GM12878 (cell line): Measurements from ENCODE around the gene OTOF. TPM values are rescaled to one million over a fixed set of nuclear protein-coding genes. Genes with fewer than 3 reads are reported as not detected.

Experiments used
- ATAC-seq: fragments of 200-7000 bp; cut with Tn5 transposase; 3 replicates; pipeline ENCODE4 v1.9.1; 2020; ENCODE audit warnings: mild to moderate bottlenecking, moderate library complexity
- BruUV-seq: library from RNA; stranded (reverse); fragments of 400-500 nt; replicated peaks from 2 replicates; lab custom pipeline; 2021; lab: Mats Ljungman, UMichigan
- CTCF ChIA-PET: fragments of 300-600 bp; sonication (Branson Sonifier 250); formaldehyde crosslinking; extraction: SDS; loops from one replicate; lab custom pipeline; 2021; ENCODE audit warnings: inconsistent platforms; lab: Yijun Ruan, JAX
- POLR2A ChIA-PET: fragments of 350-600 bp; formaldehyde crosslinking; extraction: SDS; loops from one replicate; lab custom pipeline; 2021; ENCODE audit warnings: inconsistent platforms; lab: Charles Lee
- RAD21 ChIA-PET: fragments of 300-600 bp; sonication (Branson Sonifier 250); formaldehyde crosslinking; loops from one replicate; lab custom pipeline; 2023; ENCODE audit warnings: antibody characterized with exemption; ENCODE audit not compliant: unreplicated experiment; lab: Charles Lee
- SMC1A ChIA-PET: fragments of 300-600 bp; sonication (Branson Sonifier 250); formaldehyde crosslinking; loops from one replicate; lab custom pipeline; 2023; ENCODE audit not compliant: unreplicated experiment, uncharacterized antibody; lab: Charles Lee
- DNase-seq: peaks from one replicate; pipeline ENCODE4 v3.0.0-alpha.2; 2011; ENCODE audit warnings: low read depth, low spot score
- FAIRE-seq: peaks from 3 replicates; lab custom pipeline; 2011; peaks lifted over from hg19 to GRCh38; lab: Jason Lieb, UNC
- H2AFZ ChIP-seq: 2 replicates; pipeline ENCODE4 v1.6.0; 2011; ENCODE audit warnings: low read depth, low read length, control low read depth; ENCODE audit not compliant: control insufficient read depth
- H3K27ac ChIP-seq: 2 replicates; pipeline ENCODE4 v1.5.1; 2011; ENCODE audit warnings: control low read depth; ENCODE audit not compliant: control insufficient read depth, insufficient read depth
- H3K27me3 ChIP-seq, 2 experiments: replicated peaks in 1 of 2; 2 replicates each; pipeline versions ENCODE4 v1.6.0 to v1.6.1; 2011; ENCODE audit warnings: low read length in 1 of 2; ENCODE audit not compliant: control insufficient read depth in 2 of 2, insufficient read depth in 2 of 2
- H3K36me3 ChIP-seq, 2 experiments: 2 replicates each; pipeline ENCODE4 v1.5.1; 2011; ENCODE audit warnings: low read length in 1 of 2; ENCODE audit not compliant: control insufficient read depth in 2 of 2, insufficient read depth in 2 of 2
- H3K4me1 ChIP-seq: 2 replicates; pipeline ENCODE4 v1.6.1; 2011; ENCODE audit warnings: mild to moderate bottlenecking, low read length, moderate library complexity, mixed read lengths; ENCODE audit not compliant: control insufficient read depth, insufficient read depth
- H3K4me2 ChIP-seq: 2 replicates; pipeline ENCODE4 v1.6.0; 2011; ENCODE audit warnings: control low read depth; ENCODE audit not compliant: control insufficient read depth, insufficient read depth
- H3K4me3 ChIP-seq: fragments of 200-600 bp; sonication (generic); 2 replicates; pipeline ENCODE4 v1.5.1; 2016
- H3K79me2 ChIP-seq: 2 replicates; pipeline ENCODE4 v1.6.0; 2011; ENCODE audit warnings: low read length; ENCODE audit not compliant: control insufficient read depth, insufficient read depth
- H3K9ac ChIP-seq: 2 replicates; pipeline ENCODE4 v1.8.0; 2011; ENCODE audit warnings: low read length, control low read depth, mixed read lengths; ENCODE audit not compliant: control insufficient read depth, insufficient read depth
- H3K9me3 ChIP-seq: replicated peaks from 3 replicates; pipeline ENCODE4 v1.5.1; 2011; ENCODE audit warnings: mild to moderate bottlenecking, low read length; ENCODE audit not compliant: control insufficient read depth, insufficient read depth
- H4K20me1 ChIP-seq: 2 replicates; pipeline ENCODE4 v1.6.0; 2011; ENCODE audit not compliant: control insufficient read depth, insufficient read depth
- CBFB ChIP-seq: IDR thresholded peaks from 2 replicates; pipeline ENCODE4 v1.6.1; 2016; ENCODE audit warnings: antibody characterized with exemption, low read depth
- HCFC1 ChIP-seq: fragments of 150-350 bp; IDR thresholded peaks from 2 replicates; pipeline ENCODE4 v1.6.1; 2014; ENCODE audit warnings: low read length
- IRF4 ChIP-seq: IDR thresholded peaks from 2 replicates; pipeline ENCODE4 v1.6.1; 2011; ENCODE audit warnings: low read depth, low read length
- NR2F1 ChIP-seq: fragments of 450-650 bp; conservative IDR thresholded peaks from 2 replicates; pipeline ENCODE4 v1.6.1; 2017; ENCODE audit warnings: mild to moderate bottlenecking
- PAX8 ChIP-seq: fragments of 450-650 bp; IDR thresholded peaks from 2 replicates; pipeline ENCODE4 v1.6.1; 2017; ENCODE audit warnings: mild to moderate bottlenecking, moderate library complexity
- STAT1 ChIP-seq: fragments of 450-650 bp; conservative IDR thresholded peaks from 2 replicates; pipeline ENCODE4 v1.6.1; 2014; ENCODE audit warnings: antibody characterized with exemption, mild to moderate bottlenecking
- STAT3 ChIP-seq: IDR thresholded peaks from 2 replicates; pipeline ENCODE4 v1.6.1; 2011; ENCODE audit warnings: low read depth, low read length, improper control_type of control experiment
- TCF7 ChIP-seq: IDR thresholded peaks from 2 replicates; pipeline ENCODE4 v1.6.1; 2014; ENCODE audit warnings: antibody characterized with exemption, borderline replicate concordance
- YBX1 ChIP-seq: fragments of 450-650 bp; IDR thresholded peaks from 2 replicates; pipeline ENCODE4 v1.6.1; 2016; ENCODE audit warnings: antibody characterized with exemption
- ZNF274 ChIP-seq: IDR thresholded peaks from one replicate; pipeline ENCODE4 v1.8.0; 2011; ENCODE audit not compliant: insufficient read length, insufficient read depth
- ZNF384 ChIP-seq: IDR thresholded peaks from 2 replicates; pipeline ENCODE4 v1.6.1; 2012; ENCODE audit warnings: low read depth, mild to moderate bottlenecking, low read length, improper control_type of control experiment, borderline replicate concordance
- ZNF622 ChIP-seq: fragments of 450-650 bp; IDR thresholded peaks from 2 replicates; pipeline ENCODE4 v1.6.1; 2017; ENCODE audit warnings: mild to moderate bottlenecking, inconsistent platforms
- WGBS: methylation state at CpG from one replicate; pipeline ENCODE4 v1.1.6; 2016; ENCODE audit warnings: low lambda C conversion rate; ENCODE audit not compliant: insufficient replicate concordance, insufficient coverage; ENCODE audit errors: missing lambda C conversion rate; 5-methylcytosine and 5-hydroxymethylcytosine counted together
- in situ Hi-C: fragments of 300-500 bp; cut with MboI; formaldehyde crosslinking; loops from 9 replicates; pipeline ENCODE4 v1.14.3; 2018; ENCODE audit warnings: mixed read lengths
- intact Hi-C: fragments of 100-400 bp; cut with micrococcal nuclease; formaldehyde crosslinking; loops from one replicate; pipeline ENCODE4 v1.14.2; 2022; ENCODE audit not compliant: unreplicated experiment
- polyA plus RNA-seq, 11 experiments: library from polyadenylated mRNA; depleted of rRNA in 4 of 11; unstranded in 6 of 11; stranded (reverse) in 5 of 11; fragments of >200 nt; fragmentation: Nextera tagmentation in 4 of 11; fragmentation: Illumina TruSeq in 1 of 11; extraction: Ambion mirVana in 4 of 11; extraction: Trizol in 1 of 11; gene quantifications; 1 replicate in 1 of 11; 2 replicates in 10 of 11; pipeline versions ENCODE4 v1.2.1 to v1.2.3, GENCODE V29; 2011 to 2016; ENCODE audit warnings: inconsistent platforms in 2 of 11, missing spikeins in 2 of 11, low read depth in 1 of 11
- total RNA-seq, 4 experiments: library from RNA; depleted of rRNA in 3 of 4; stranded (reverse); fragments of >200 nt in 3 of 4; fragmentation: Illumina TruSeq in 1 of 4; extraction: Trizol in 1 of 4; gene quantifications; 2 replicates each; pipeline versions ENCODE4 v1.2.1 to v1.2.3, GENCODE V29; 2013 to 2021
- TF ChIP-seq, protein P1 (sequence below): IDR thresholded peaks from 2 replicates; pipeline ENCODE4 v1.6.1; 2012; ENCODE audit warnings: low read depth, low read length, improper control_type of control experiment
- TF ChIP-seq, protein P2 (sequence below), 3 experiments: IDR thresholded peaks in 2 of 3; conservative IDR thresholded peaks in 1 of 3; 2 replicates each; pipeline ENCODE4 v1.5.1; 2011; ENCODE audit warnings: low read depth in 3 of 3, low read length in 3 of 3, mild to moderate bottlenecking in 3 of 3, control low read depth in 2 of 3, moderate library complexity in 2 of 3, inconsistent platforms in 1 of 3, mixed read lengths in 1 of 3; ENCODE audit not compliant: control insufficient read depth in 2 of 3, insufficient read depth in 1 of 3; ENCODE audit errors: extremely low read depth in 1 of 3

OTOF gene
- total and polyA plus RNA-seq, 10 of the 15 experiments (the other 5 are each of a cell fraction or from before 2014, with no cell fraction given): under 0.01 to 0.31 (median 0.07) TPM; not detected in 6

- peaks cover 7% of the 10 kb centered on the region in 2 experiments for H3K27me3 ChIP-seq
- H3K4me2 ChIP-seq: no peak overlapping the region
- H3K9me3 ChIP-seq: no peaks in the 10 kb centered on the region
- CTCF ChIA-PET: interaction anchor here (1.7 kb wide), 1 partner anchor 58 kb away, joined by 5 read pairs; no protein-coding TSS in a partner anchor
- TF ChIP-seq STAT1 (no peak), ZNF384 (no peak), IRF4 (no peak), NR2F1 (no peak), ZNF274 (no peak), TCF7 (no peak), ZNF622 (no peak), YBX1 (no peak), PAX8 (no peak), STAT3 (no peak), CBFB (no peak), HCFC1 (no peak)
- TF ChIP-seq, protein P1, sequence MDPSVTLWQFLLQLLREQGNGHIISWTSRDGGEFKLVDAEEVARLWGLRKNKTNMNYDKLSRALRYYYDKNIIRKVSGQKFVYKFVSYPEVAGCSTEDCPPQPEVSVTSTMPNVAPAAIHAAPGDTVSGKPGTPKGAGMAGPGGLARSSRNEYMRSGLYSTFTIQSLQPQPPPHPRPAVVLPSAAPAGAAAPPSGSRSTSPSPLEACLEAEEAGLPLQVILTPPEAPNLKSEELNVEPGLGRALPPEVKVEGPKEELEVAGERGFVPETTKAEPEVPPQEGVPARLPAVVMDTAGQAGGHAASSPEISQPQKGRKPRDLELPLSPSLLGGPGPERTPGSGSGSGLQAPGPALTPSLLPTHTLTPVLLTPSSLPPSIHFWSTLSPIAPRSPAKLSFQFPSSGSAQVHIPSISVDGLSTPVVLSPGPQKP: no peak
- TF ChIP-seq, protein P2, sequence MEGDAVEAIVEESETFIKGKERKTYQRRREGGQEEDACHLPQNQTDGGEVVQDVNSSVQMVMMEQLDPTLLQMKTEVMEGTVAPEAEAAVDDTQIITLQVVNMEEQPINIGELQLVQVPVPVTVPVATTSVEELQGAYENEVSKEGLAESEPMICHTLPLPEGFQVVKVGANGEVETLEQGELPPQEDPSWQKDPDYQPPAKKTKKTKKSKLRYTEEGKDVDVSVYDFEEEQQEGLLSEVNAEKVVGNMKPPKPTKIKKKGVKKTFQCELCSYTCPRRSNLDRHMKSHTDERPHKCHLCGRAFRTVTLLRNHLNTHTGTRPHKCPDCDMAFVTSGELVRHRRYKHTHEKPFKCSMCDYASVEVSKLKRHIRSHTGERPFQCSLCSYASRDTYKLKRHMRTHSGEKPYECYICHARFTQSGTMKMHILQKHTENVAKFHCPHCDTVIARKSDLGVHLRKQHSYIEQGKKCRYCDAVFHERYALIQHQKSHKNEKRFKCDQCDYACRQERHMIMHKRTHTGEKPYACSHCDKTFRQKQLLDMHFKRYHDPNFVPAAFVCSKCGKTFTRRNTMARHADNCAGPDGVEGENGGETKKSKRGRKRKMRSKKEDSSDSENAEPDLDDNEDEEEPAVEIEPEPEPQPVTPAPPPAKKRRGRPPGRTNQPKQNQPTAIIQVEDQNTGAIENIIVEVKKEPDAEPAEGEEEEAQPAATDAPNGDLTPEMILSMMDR (IDR thresholded peaks at IDR 0.05 in 2 of 3, conservative IDR thresholded peaks at IDR 0.05 in 1 of 3; ENCODE audit: control insufficient read depth in 2 of 3, extremely low read depth in 1 of 3, insufficient read depth in 1 of 3, low read depth in 3 of 3, low read length in 3 of 3): no peak
- no peaks in the 10 kb centered on the region for H4K20me1 ChIP-seq
- no peak overlapping the region for H3K4me3 ChIP-seq
- ATAC-seq (no peak), DNase-seq (no peak), FAIRE-seq (no peak)
- no peaks in the 10 kb centered on the region for H3K4me1 ChIP-seq
- no peaks in the 10 kb centered on the region for H3K36me3 ChIP-seq
- intact Hi-C loops: no loop called here
- in situ Hi-C loops: no loop called here
- 28% methylated on average over 8 of the region's 8 CpGs for WGBS
- no peak overlapping the region for H3K9ac ChIP-seq
- no peak overlapping the region for H2AFZ ChIP-seq
- no peak overlapping the region for H3K27ac ChIP-seq
- no TSS peak for BruUV-seq
- H3K79me2 ChIP-seq: no peaks in the 10 kb centered on the region
- SMC1A ChIA-PET: no interaction called here
- POLR2A ChIA-PET: no interaction called here
- RAD21 ChIA-PET: no interaction called here
These were observed 41.6 kb upstream of the OTOF start for GRCh38 chr2:26519396-26520147.
